NCI-H2107 (cell line): ENCODE results near the gene PLCB3.
"Not testable (repeated sequence)": the region's sequence is repeated elsewhere in the genome, so short reads cannot be mapped to it uniquely, and the experiment has no call there.

Experiments
- DNase-seq: peaks from one replicate; lab custom pipeline; 2025; lab: John Stamatoyannopoulos, UW

Gene PLCB3

DNA sequence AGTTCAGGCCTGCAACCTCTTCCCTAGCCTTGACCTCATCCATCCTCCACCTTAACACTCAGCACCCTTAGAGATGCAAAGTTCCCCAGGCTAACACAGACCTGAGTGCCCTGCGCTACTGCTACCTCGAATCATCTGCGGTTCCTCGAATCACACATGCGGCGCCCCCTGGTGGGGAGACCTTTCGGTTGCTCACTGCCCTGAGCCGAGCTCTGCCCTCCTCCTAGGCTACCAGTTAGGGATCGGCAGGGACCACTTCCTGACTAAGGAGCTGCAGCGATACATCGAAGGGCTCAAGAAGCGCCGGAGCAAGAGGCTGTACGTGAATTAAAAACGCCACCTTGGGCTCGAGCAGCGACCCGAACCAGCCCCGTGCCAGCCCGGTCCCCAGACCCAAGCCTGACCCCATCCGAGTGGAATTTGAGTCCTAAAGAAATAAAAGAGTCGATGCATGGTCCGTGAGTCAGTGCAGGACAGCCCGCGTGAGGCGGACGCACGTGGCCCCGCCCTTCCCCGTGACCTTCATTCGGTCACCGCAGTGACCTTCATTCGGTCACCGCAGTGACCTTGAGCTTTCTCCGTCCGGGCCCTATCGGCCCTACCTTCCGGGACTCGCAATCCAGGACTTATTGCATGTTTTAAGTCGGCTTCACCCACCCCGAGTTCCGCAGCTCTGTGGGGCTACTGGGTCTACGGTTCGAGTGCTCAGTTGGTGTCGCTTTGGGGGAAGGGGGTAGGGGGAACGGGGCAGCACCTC, 53.2 kb downstream of the PLCB3 start:
- DNase-seq: peak; percentile 85

DNA sequence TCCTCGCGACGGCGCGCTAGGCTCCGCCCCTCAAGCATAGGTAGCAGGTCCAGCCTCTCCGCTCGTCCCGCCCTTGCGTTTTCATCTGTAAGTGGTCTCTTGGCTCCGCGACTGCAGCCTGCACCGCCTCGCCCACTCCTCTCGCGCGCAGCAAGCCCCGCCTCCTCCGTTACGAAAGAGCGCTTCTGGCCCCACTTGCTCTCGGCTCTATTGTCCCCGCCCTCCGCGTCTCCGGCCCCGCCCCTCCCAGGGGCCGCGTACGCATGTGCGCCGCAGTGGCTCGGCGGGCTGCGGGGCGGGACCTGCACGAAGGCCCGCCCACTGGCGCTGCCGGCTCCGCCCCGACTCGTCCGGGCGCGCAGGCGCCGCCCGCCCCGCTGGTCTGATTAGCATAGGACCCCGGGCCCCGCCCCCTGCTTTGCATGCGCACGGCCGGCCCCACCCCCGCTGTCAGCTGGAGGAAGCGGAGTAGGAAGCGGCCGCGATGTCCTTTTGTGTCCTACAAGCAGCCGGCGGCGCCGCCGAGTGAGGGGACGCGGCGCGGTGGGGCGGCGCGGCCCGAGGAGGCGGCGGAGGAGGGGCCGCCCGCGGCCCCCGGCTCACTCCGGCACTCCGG, 53.9 kb downstream of the PLCB3 start, which contains the start of gene ESRRA:
Gene ESRRA (plus strand): TSS at position 450 of the 616 bp plus-strand sequence. CDS start 1,656 bp downstream, outside the sequence.
- DNase-seq: peak; percentile 96

DNA sequence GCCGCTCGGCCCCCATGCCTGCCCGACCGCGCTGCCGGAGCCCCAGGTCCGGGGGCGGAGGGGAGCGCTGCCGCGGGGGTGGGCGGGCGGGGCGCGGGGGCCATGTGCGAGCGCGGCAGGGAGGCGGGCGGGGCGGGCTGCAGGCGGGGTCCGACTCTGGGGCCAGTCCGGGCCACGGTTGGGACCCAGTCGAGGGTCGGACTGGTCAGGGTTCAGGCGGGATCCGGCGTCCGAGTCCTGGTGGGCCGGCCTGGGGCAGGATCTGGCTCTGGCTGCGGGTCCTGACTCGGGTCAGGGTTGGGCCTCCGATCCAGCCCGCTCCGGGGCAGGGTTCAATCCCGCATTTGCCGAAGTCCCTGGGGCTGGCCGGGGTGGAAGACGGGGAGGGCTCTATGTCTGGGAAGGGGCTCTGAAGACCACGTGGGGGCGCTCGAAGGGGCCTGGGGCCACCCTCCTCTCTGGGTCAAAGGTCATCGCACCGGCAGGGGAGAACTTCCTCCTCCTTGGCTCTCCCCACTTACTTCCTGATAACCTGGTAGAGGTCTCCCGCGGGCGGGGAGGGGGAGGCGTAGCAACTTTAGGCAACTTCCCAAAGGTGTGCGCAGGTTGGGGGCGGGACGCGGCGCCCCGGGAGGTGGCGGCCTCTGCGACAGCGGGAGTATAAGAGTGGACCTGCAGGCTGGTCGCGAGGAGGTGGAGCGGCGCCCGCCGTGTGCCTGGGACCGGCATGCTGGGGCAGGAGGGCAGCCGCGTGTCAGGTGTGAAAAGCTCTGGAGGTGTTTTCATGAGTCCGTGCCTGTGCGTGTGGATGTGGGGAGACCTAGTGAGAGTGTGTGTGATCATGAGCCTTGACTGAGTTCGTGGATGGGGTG, 54.6 kb downstream of the PLCB3 start:
- no peak for DNase-seq

DNA sequence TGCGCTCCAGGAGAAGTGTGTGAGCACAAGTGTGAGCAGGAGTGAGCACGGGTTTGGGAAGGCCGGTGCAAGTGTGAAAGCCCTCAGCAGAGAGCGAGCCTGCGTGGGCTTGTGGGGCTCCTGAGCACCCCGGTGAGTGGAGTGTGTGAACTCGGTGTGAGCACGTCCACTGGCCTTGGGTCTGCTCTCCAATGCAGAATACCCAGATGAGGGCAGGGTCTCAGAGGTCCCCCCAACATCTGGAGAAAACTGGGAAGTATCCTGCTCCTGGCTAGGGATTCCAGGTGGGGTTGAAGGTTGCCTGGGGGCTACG, 55.2 kb downstream of the PLCB3 start:
- no peak for DNase-seq

DNA sequence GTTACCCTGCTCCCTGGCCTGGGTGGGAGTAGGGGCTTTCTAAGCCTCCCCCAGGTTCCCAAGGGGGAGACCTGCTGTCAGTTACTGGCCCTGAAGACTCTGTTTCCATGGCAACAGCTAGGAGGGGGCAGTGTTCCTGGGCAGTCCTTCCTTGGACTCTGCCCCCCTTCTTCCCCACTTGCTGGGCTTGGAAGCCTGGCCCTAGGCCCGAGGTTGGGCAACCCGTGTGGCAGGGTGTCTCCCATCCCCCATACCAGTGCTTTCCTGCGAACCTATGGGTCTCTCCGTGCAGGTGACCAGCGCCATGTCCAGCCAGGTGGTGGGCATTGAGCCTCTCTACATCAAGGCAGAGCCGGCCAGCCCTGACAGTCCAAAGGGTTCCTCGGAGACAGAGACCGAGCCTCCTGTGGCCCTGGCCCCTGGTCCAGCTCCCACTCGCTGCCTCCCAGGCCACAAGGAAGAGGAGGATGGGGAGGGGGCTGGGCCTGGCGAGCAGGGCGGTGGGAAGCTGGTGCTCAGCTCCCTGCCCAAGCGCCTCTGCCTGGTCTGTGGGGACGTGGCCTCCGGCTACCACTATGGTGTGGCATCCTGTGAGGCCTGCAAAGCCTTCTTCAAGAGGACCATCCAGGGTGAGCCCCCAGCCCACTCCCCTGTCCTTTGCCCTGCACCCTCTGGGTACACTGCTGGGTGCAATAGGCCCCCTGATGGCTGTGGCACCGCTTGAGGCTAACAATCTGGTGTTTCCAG, 55.7 kb downstream of the PLCB3 start:
- no peak for DNase-seq

DNA sequence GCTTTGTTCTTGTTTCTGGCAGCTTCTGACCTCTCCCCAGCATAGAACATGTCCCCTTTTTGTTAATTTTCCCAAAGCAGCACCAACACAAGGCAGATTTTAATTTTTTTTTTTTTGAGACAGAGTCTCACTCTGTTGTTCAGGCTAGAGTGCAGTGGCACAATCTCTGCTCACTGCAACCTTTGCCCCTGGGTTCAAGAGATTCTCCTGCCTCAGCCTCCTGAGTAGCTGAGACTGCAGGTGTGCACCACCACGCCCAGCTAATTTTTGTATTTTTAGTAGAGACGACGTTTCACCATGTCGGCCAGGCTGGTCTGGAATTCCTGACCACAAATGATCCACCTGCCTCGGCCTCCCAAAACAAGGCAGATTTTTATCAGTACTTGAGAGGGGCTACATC, 56.5 kb downstream of the PLCB3 start:
- not testable (repeated sequence) for DNase-seq

DNA sequence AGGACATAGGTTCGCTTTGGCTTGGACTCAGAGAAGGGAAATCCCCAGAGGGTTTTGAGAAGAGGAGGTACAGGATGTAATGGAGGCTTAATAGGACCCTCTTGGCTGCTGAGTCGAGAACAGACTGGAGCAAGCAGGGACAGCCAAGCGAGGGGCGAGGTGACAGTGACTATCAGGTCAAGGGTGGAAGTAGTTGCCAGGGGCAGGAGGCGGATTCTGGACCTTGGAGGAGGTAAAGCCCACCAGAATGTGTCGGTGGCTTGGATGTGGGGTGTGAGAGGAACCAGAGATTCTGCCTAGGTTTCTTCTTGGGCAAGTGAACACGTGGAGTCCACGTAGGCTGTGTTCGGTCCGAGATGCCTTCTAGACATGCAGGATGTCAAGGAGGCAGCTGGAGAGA, 61.6 kb downstream of the PLCB3 start:
- DNase-seq: no peak

DNA sequence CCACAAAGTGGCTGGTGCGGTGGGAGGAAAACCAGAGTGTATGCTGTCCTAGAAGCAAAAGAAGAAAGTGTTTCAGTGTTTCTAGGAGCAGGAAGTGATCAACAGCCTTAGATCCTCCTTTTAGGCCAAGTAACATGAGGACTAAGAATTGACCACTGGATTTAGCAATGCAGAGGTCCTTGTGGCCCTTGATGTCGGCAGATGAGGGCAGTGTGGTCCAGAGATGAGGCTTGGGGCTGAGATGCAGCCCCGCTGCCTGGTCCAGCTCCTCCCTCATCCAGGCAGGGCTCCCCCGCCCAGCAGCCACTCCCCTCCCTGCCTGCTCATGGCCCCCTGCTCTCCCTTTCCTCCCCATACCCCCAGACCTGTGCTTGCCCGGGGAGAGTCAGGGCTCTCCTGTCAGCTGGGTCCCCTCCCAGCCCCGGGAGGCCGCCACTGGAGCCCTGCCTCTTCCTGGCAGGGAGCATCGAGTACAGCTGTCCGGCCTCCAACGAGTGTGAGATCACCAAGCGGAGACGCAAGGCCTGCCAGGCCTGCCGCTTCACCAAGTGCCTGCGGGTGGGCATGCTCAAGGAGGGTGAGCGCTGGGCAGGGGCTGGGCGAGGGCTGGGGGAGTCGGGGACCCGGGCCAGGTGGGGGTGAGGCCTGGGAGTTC, 62.3 kb downstream of the PLCB3 start:
- no peak for DNase-seq

DNA sequence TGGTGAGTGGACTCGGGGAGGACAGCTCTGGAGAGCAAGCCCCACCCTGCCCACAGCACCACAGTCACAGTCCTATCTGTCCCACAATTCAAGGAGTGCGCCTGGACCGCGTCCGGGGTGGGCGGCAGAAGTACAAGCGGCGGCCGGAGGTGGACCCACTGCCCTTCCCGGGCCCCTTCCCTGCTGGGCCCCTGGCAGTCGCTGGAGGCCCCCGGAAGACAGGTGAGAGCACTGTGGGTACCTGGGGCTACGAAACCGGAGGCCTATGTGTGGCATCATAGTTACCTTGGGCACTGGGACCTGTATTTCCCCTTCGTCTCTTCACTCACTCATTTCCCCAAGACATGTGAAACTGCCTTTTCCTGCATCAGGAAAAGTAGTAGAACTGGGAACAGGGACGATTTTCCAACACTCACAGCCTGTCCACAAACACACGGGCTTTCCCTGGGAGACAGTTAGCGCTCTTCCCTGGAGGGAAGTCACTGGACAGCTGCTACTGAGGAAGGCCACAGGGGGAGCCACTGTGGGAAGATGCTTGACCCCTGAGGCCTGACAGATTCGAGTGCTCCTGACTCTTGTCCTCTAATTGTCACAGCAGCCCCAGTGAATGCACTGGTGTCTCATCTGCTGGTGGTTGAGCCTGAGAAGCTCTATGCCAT, 62.9 kb downstream of the PLCB3 start:
- DNase-seq: no peak

DNA sequence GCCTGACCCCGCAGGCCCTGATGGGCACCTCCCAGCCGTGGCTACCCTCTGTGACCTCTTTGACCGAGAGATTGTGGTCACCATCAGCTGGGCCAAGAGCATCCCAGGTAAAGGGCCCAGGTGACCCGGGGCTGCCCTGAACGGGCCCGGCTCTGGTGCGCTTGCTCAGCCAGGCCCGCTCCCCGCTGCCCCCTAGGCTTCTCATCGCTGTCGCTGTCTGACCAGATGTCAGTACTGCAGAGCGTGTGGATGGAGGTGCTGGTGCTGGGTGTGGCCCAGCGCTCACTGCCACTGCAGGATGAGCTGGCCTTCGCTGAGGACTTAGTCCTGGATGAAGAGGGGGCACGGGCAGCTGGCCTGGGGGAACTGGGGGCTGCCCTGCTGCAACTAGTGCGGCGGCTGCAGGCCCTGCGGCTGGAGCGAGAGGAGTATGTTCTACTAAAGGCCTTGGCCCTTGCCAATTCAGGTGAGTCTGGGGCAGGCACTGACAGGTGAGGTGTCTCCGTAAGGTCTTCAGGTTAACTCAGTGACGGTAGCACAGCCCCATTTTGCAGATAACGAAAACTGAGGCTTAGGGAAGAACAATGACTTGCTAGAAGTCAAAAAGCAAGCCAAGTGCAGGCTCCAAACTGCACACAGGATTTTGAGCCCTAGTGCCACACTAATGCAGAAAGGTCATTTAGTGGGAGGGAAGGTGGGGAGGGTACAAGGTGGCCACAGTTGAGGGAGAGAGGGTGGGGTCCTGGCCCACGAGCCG, 63.7 kb downstream of the PLCB3 start:
- no peak for DNase-seq

DNA sequence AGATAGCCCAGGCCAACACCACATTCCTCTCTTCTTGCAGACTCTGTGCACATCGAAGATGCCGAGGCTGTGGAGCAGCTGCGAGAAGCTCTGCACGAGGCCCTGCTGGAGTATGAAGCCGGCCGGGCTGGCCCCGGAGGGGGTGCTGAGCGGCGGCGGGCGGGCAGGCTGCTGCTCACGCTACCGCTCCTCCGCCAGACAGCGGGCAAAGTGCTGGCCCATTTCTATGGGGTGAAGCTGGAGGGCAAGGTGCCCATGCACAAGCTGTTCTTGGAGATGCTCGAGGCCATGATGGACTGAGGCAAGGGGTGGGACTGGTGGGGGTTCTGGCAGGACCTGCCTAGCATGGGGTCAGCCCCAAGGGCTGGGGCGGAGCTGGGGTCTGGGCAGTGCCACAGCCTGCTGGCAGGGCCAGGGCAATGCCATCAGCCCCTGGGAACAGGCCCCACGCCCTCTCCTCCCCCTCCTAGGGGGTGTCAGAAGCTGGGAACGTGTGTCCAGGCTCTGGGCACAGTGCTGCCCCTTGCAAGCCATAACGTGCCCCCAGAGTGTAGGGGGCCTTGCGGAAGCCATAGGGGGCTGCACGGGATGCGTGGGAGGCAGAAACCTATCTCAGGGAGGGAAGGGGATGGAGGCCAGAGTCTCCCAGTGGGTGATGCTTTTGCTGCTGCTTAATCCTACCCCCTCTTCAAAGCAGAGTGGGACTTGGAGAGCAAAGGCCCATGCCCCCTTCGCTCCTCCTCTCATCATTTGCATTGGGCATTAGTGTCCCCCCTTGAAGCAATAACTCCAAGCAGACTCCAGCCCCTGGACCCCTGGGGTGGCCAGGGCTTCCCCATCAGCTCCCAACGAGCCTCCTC, 64.6 kb downstream of the PLCB3 start:
- DNase-seq: not testable (repeated sequence)

DNA sequence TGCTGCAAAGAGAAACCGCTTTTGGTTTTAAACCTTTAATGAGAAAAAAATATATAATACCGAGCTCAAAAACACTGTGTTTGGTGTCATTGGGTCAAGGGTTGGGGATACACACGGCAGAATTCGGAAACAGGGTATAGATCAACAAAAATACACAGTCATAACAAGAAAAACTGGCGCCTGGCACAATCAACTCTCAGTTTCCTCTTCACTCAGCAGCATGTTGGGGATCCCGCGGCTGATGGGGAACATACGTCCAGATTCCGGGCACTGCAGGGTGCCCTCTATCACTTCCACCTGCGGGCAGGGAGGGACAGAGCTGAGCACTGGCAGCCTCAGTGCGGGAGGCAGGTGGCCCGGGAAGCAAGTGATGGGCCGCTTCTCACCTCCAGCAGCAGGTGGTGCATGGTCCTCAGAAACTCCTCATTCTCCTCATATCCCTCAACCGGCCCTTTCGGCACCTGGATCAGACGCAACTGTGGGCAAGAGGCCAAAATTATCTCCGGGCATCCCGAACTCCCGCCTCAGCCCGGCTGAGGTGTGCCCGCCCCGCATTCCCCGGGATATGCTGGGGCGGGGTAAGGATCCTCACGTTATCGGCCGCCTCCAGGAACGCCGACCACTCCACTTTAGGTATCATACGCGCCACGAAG, 65.5 kb downstream of the PLCB3 start:
- no peak for DNase-seq

DNA sequence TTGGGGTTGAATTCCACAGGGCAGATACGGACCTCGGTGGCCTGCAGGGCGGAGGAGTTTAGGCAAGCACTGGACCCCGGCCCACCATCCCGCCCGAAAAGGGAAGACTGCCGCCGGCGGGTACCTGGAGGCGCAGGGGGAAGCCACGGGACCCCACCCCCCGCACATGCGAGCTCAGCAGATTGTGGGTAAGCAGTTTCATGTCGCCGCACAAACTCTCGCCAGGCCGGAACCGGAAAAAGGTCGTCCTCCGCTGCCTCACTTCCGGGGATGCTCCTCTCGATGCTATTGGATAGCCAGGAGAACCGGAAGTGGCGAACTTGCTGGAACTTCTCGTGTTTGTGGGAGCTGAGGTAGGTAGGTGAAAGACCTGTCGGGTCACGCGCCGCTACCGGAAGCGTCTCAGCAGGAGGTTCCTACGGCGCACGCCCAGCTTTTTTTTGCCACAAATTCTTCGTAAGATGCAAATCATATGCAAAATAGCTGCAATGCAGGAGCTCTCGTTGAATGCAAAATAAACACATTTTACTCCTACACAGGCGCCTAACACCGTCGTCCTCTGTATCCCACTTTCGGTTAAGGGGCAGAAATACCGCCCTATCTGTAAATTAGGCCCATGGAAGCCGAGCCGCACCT, 66.1 kb downstream of the PLCB3 start, which contains the start of gene TRMT112:
Gene TRMT112 (minus strand): TSS at position 235 of the 636 bp plus-strand sequence. CDS start 33 bp downstream, at position 202.
- DNase-seq: peak; percentile 89

DNA sequence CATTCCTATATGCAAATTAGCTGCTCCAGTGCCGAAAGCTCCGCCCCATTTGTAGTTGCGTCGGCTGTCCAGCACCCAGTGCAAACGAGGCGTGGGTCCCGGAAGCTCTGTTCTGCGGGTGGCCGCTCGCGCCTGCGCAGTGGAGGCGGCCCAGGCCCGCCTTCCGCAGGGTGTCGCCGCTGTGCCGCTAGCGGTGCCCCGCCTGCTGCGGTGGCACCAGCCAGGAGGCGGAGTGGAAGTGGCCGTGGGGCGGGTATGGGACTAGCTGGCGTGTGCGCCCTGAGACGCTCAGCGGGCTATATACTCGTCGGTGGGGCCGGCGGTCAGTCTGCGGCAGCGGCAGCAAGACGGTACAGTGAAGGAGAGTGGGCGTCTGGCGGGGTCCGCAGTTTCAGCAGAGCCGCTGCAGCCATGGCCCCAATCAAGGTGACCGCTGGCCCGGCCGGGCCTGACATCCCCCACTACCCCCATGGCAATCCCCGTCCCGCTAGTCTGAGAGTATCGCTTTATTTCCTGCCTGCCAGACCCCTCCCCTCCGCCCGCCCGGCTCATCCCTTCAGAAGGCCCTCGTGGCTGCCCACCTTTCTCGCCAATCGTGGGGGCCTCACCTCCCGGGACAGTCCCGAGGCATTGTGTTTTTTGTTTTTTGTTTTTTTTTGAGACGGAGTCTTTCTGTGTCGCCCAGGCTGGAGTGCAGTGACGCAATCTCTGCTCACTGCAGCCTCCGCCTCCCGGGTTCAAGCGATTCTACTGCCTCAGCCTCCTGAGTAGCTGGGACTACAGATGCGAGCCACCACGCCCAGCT, 66.8 kb downstream of the PLCB3 start, which contains the start of gene PRDX5:
Gene PRDX5 (plus strand): TSS at position 161 of the 805 bp plus-strand sequence. CDS start 95 bp downstream, at position 256.
- DNase-seq: peak; percentile 89
